Dermis microvascular lymphatic vessel endothelial cell (primary cell): ENCODE results near the gene SAFB. TPM values are rescaled to one million over a fixed set of nuclear protein-coding genes. Genes with fewer than 3 reads are reported as not detected.
"Not testable (repeated sequence)": the region's sequence is repeated elsewhere in the genome, so short reads cannot be mapped to it uniquely, and the experiment has no call there.

Experiments used
- DNase-seq, 2 donors: peaks; one replicate each; pipeline versions ENCODE4 v3.0.0 to v3.0.0-alpha.2; 2010; ENCODE audit warnings: low read depth in 2 of 2
- total RNA-seq: library from RNA; depleted of rRNA; stranded (reverse); fragments of >200 nt; gene quantifications from 2 replicates; pipeline ENCODE4 v1.2.1, GENCODE V29; 2014

Gene SAFB
- total RNA-seq, 1 donor from 2014 or later = 35.7 TPM

DNA sequence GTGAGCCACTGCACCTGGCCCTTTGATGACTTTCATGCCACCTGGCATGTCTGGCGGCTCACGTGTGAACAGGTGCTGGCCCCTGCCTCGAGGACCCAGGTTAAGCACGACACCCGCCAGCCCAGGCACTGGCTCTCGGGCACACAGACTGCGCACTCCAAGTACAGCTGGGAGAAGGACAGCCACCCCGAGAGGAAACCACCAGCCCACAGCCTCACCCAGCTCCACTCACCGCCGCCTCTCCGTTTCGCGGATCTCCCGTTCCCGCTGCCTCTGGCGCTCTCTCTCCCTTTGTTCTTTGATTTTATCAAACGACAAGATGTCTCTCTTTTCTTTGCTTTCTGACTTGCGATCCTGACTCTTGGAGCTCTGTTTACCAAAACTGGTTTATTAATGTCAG, 27.8 kb upstream of the SAFB start:
- DNase-seq = no peak

DNA sequence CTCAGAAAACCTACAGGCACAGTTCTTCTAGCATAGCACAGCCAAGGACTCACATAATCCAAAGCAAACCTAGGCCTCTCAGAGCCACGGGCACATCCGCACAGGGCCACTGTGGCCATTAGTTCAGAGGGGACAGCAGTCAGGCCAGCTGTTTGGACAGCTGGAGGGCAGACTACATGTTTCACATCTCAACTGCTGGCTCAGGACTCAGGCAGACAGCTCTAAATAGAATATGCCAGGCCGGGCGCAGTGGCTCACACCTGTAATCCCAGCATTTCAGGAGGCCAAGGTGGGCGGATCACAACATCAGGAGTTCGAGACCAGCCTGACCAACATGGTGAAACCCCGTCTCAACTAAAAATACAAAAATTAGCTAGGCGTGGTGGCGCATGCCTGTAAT, 27.1 kb upstream of the SAFB start:
- DNase-seq = no peak

DNA sequence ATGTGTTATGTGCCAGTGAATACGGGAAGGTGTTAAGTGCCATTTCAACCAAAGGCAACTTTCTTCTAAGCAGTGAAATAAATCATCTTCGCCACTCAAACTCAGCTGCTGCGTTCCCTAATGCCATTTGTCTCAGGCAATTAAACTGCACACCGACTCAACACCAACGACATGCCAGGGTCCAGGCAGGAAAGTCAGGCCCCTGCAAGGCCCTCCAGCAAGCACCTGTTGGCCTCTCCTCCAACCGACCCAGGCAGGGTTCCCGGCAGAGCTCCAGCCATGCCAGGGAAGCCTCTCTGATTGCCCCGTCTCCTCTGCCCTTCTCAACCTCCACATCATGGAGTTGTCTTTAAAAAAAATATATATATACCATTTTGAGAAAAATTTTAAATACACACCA, 22.1 kb upstream of the SAFB start:
- no peak for DNase-seq

DNA sequence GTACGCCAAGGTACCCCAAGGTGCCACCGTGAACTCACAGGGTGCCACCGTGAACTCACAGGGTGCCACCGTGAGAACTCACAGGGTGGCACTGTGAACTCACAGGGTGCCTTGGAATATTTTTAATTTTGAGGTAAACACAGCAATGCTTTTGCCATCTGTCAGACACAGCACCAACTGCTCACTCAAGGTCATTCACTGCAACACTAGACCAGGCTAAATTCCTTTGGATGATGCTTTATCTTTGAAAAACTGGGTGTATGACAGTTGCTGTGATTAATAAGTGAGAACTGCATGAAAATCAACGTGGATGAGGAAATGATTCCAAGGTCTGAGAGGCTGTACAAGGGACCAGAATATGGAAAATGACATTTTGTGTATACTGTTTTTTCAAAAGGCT, 19.3 kb upstream of the SAFB start:
- no peak for DNase-seq

DNA sequence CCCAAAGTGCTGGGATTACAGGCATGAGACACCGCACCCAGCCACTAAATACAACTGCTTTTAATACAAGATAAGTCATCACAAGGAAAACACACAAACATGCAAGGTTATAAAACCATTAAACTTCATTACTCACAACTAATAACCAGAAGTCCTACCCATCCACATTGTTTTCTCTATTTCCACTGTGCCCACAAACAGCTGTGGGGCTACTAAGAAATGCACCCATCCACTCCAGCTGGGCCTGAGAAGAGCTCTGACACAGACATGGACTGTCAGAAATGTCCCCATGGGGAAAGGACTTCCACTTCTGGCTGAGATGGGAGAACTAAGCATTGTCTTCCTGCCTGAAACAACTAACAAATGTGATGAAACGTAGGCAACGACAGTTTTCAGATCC, 17.5 kb upstream of the SAFB start:
- no peak for DNase-seq

DNA sequence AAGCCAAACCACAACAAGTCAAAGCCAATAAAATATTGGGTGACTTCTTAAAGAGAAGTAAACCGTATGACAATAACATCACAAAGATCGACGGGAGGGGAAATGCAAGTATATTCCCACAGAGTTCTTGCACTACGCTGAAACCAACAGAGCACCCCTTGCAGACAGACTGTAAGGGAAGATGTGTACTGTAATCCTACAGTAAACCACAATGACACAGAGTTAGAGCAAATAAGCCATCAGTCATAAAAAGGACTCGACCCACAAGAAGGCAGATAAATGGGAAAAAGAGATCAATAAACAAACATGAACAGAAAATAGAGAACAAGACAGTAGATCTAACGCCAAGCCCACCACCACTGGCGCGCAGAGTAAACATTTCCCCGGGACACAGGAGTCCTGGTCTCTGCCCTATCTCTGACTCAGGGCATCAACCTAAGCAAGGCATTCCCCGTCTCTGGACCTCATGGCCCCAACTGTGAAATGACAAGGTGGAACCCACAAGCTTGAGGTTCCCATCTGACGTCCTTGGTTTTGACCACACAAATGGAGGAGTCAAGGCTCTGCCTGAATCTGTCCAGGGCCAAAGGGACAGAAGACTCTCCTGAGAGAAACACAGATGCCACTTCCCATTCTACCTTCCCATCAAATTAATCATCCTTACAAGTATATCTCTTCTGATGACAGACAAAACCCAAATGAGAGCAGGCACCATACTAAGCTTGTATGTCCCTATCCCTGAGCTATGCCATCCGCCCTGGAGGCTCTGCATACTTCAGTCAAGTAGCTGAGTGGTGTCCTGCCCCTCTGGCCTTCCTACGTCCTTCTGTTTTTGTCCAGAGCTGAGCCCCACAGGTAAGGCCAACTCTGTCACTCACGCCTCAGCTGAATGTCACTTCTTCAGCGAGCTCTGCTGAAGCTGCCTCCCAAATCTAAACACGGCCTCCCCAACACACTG, 15.3 kb upstream of the SAFB start:
- DNase-seq = no peak

DNA sequence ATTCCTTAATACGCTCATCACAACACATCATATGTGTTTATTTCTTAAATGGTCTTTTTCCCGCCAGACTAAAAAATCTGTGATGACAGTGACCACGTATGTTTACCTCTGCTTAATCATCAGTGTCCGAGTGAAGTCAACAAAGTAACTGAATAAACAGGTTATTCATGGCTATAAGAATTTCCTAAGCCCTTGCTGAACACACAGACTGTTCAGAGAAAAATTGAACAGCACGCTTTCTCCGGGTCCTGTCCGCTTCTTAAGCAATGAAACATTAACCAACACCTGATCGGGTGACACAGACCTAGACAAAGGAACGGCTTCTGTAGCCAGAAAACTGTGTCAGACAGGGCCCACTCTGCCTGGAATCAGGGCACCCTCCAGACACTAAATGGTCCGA, 14.6 kb upstream of the SAFB start:
- no peak for DNase-seq

DNA sequence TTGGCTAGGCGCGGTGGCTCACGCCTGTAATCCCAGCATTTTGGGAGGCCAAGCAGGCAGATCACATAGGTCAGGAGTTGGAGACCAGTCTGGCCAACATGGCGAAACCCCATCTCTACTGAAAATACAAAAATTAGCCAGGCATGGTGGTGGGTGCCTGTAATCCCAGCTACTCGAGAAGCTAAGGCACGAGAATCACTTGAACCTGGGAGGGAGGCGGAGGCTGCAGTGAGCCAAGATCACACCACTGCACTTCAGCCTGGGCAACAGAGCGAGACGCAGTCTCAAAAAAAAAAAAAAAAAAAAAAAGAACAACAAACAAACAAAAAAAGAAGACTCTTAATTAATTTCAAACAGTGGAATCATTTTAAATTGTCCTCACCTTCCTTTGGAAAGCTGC, 14.1 kb upstream of the SAFB start:
- DNase-seq = not testable (repeated sequence)

DNA sequence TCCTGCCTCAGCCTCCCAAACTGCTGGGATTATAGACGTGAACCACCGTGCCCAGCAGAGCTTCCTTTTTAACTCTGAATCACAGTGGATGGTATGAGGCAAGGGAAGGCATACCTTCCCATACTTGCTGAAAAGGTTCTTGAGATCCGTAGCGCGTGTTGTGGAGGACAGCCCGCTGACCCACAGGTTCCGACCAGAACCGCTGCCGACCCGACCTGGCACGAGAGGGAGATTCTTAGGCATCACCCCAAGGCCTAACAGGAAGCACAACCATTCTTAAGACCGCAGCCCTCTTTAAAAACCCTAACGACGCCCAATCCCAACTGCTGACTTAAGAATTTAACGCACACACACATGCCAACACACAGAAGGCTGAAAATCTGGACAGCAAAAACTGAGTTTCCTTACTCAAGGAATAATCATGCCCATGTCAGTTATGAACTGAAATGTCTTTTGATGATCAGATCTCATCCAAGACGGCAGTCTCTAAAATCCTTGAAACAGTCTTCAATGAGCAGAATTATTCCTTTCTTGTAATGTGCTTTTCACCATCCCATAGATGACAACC, 12.9 kb upstream of the SAFB start:
- no peak for DNase-seq

DNA sequence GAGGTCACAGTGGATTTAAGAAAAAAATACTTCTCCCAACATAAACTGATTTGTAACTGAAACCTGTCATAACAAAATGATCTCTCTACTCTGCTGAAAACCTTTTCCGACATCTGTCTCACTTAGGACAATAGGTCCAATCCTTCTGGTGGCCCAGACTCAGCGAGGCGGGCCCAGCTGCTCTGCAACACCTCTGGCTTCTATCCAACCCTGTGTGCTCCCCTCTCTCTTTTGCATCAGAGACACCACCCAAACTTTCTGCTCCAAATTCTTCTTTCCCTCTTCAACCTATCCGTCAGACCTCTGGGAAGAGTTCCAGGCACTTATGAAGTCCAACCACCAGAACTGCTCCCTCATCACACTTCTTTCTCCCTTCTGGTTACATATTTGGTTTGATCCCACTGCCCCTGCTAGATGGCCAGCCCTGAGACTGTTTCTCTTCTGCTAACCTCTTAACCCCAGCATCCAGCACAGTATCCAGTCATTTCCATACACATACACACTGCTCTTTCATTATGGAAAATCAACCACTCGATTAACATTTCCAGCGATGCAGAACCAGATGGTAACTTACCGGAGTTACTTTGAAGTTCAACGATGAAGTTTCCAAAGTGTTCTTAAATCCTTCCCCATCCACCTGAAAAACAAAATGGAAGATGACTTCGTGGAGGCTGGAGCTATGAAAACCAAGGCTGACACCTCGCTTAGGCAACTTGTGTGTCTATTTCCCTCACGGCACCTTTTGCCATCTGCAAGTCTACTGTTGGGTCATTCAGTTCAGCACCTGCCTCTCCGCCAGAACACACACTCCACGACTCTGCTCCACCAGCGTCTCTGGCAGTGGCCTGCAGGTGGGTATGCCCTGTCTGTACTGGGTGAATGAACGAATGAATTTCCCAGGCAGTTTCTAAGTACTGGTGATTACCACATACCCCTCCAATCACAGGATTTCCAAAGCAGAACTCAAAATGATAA, 9.7 kb upstream of the SAFB start:
- DNase-seq = no peak

DNA sequence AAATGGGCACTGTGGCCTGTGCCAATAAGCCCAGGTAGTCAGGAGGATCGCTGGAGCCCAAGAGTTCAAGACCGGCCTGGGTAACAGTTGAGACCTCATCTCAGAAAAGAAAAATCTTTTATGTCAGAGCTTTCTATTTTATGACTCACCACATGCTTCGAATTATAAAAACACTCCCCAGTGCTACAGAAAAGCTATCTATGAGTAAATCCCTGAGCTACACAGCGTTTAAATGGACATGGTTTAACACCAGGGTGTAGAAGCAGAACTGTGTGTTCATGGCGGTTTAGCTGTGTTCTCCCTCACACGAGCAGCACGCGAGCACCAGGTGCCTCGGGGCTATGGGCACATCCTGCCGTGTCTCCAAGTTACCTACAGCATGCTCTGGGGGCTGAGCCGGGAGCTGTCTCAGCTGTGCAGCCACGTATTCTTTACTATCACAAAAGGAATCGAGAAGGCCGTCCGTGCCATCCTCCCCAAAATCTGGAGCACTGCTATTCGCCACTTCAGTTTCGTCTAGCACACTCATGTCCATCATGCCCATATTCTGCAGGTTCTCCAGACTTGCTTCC, 7.0 kb upstream of the SAFB start:
- no peak for DNase-seq

DNA sequence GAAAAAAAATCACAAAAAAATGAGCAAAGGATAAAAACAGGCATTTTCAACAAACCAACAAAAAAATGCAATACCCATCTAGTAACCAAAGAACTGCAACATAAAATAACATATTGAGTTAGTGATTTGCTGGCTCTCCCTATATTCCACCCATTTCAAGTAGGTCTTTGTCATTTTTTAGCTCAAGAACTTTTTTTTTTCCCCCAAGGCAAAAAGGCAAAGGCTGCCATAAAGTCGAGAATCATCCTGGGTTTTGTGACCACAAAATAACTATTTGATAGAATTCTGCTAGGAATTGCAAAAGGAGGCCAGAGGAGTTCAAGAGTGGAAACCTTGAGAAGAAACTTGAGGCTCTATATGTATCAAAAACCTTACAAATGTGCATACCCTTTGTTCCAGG, 5.8 kb upstream of the SAFB start:
- no peak for DNase-seq

DNA sequence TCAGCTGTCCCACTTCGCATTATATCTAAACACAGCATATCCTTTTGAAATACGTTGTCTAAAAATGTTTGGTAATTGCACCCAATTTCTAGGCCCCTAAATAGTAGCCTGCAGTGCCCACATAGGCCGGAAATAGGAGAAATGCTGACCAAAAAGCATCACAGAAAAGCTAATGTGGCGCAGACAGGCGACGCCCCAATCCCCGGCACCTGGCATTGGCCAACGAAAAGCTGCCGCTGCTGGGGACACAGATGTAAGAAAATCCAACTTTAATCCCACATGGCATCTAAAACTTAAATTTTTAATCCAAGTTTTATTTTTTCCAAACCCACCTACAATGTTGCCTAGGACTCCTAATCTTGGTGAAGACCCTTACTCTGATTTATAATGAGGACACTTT, 4.3 kb upstream of the SAFB start:
- DNase-seq = no peak

DNA sequence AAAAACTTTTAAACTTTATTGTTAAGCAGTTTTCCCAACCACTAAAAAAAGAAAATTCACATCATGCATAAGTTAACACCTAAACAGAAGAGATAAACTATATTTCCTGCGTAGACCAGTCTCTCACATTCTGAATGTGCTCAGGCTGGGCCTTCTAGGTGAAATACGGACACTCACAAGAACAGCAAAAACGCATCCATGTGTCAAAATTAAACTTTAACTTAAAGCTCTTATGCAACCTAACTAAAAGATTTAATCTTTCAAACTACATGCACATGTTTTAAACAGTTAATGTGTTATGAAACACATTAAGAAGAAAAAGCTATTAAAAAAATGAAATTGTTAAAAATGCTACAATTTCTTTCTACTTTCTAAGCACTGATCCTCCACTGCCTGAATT, 2.9 kb upstream of the SAFB start:
- DNase-seq = no peak

DNA sequence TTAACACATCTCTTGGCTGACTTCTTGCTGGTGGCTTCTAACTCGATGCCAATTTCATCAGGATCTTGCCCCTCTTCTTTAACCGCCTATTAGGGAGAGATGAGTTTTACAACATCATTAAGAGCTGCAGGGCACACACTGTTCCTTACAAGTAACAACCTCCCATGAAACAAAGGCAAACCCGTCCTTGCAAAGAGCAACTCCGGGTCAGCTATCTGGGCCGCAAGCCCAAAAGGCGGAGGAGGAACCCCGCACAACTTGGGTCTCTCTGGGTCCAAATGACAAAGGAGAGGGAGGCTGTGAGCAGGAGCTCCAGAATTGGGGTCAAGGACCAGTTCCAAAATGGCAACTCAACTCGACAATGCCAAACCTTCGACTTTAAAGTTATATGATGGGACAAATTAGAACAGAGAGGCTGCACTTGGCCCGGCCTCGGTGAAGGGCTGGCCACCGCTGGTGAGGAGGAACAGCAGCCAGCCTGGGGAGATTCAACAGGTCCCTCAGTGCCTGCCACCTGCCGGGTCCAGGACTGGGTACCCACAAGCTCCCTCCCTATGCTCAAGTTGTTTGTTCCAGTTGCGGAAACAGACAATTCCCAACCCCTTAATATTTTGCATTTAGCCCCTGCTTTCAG, 1.5 kb upstream of the SAFB start:
- DNase-seq = no peak

DNA sequence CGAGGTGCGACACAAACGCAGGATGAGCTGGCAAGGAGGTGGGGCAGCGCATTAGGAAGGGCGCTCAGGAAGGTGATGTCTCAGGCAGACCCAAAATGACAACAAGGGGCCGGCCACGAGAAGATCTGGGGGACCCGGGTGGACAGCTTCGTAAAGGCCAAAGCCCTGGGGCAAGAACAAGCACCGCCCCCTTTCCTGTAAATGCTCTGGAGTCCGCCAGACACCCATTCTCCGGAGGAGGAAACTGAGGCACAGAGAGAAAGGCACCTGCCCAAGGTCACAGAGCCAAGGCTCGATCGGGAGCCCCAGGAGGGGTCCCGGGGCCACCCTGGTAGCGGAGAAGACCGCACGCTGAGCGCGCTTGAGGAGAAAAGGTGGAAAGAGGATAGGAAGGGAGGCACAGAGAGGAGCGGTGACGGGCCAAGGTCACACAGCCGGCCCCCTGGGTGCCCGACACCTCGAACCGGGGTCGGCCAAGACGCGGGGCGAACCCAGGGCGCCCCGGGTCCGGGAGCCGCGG, 878 bp upstream of the SAFB start:
- peak in 1 of 2 donors; percentile 11 for DNase-seq

DNA sequence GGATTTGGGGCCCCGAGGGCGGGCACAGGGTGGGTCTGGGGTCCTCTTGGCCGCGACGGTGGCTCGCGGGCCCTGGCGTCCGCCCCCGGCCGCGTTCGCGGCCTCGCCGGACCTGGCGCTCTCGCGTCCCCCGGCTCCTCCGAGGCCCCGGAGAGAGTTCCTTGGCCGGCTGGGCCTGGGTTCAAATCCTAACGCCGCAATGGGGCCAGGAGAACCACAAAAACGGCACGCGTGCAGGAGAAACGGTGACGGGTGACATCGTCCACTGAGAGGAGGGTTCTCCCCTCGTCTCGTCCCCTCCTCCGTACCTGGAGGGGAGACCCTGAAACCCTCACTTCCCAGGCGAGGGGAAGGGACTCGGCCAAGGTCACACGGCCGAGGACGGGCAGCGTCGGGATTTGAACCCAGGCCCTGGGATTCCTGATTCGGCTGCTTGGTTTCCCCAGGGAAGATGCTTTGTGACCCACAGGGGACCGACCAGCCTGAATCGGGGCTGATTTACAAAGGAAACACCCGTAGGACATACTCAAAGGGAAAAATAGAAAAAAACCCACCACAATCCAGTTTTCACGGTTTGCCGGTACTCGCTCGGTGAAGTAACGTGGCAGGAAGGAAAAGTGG, 624 bp downstream of the SAFB start:
- DNase-seq = peak in 1 of 2 donors; percentile 19

DNA sequence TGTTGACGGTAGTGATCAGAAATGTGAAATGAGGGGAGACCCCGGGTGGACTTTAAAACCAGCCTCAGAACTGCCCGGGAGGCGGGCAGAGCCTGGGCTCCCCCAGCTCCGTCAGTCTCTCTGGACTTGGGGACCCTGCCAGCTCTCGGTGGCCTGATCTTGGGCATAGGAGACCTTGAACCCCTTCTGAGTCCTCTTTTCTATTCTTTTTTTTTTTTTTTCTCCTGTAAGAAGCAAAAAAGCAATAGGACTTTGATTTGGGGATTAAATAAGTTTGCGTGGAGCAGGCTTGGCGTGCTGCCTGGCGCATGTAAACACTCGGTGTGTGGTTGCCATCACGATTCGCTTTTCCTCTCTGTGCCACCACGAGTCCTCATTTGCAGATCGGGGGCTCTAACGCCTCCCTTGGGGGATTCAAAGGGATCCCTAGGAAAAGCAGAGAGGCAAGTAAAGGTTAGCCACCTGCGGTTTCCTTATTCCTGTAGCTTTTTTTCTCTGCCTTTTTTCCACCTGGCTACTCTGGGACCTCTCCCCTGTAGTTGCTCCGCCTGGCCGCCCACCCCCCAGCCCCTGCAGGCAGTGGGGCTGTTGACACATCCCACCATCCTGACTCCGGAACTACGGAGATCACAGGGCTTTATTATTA, 1.3 kb downstream of the SAFB start:
- DNase-seq = peak; percentile 35 to 57

DNA sequence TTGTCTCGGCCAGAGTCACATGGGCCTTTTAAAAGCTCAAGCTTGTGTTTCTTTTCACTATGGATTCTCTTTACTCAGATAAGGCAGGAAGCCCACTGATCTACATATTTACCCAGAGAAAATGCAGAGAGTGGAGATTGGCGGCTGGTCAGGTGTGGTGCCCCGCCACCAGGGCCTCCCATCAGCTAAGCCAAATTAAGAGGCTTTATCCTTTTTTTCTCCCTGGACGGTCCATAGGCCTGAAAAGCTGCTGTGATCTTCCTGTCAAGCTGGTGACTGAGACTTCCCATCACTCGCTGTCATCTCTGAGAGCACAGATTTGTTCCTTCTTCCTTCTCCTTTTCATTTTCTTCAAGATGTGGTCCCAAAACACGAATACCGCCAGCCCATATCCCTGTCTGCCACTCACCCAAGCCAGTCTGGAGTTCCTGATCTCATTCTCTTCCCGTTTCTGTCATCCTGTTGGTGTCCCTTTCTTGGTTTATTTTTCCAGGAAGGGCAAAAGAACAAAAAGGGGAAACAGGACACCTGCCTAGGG, 1.9 kb downstream of the SAFB start:
- DNase-seq = peak in 1 of 2 donors; percentile 12

DNA sequence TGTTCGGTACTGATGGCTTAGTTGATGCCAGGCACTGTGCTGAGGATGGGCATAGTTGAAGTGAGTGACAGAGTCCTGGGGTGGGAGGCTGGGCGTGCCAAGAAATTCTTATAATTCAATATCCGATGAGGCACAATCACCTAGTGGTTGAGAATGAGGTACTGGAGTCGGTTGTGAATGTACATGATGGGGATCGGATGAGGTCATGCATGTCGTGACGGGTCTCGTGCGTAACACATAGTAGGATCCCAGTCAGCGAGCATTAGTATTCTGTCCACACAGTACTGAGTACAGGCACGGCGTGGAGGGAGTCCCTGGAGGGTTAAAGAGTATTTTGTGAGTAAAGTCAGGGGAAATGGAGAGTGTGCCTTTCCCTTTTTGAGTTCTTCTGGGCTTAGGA, 2.8 kb downstream of the SAFB start:
- DNase-seq = no peak
